CD14-positive monocyte (primary cell): ENCODE measurements around the gene EIF3CL. TPM values are rescaled to one million over a fixed set of nuclear protein-coding genes. Genes with fewer than 3 reads are reported as not detected.
"Not testable (repeated sequence)": the region's sequence is repeated elsewhere in the genome, so short reads cannot be mapped to it uniquely, and the experiment has no call there.

Experiments used
- DNase-seq, 3 donors: peaks; one replicate each; pipeline ENCODE4 v3.0.0-alpha.2; 2011 to 2022
- H2AFZ ChIP-seq: 2 replicates; pipeline ENCODE4 v1.6.0; 2012; ENCODE audit warnings: mild to moderate bottlenecking, low read depth, low read length, inconsistent platforms; ENCODE audit not compliant: insufficient read depth, poor library complexity, severe bottlenecking
- H3K27ac ChIP-seq, 2 donors: 1 replicate in 1 of 2; 2 replicates in 1 of 2; pipeline ENCODE4 v1.5.1; 2012 to 2013; ENCODE audit warnings: low read length in 2 of 2, control low read depth in 1 of 2, inconsistent platforms in 1 of 2, low read depth in 1 of 2, mild to moderate bottlenecking in 1 of 2
- H3K27me3 ChIP-seq, 2 donors: one replicate each; pipeline versions ENCODE4 v1.6.0 to v1.6.1; 2011 to 2013; ENCODE audit warnings: low read length in 2 of 2; ENCODE audit not compliant: control insufficient read depth in 2 of 2, insufficient read depth in 2 of 2
- H3K36me3 ChIP-seq, 2 donors: replicated peaks in 1 of 2; 1 replicate in 1 of 2; 2 replicates in 1 of 2; pipeline versions ENCODE4 v1.5.1 to v1.6.1; 2012 to 2013; ENCODE audit warnings: low read length in 2 of 2, control low read depth in 1 of 2, inconsistent platforms in 1 of 2, mild to moderate bottlenecking in 1 of 2; ENCODE audit not compliant: insufficient read depth in 2 of 2, control insufficient read depth in 1 of 2
- H3K4me1 ChIP-seq, 2 donors: 1 replicate in 1 of 2; 2 replicates in 1 of 2; pipeline versions ENCODE4 v1.5.1 to v1.6.1; 2012 to 2013; ENCODE audit warnings: low read length in 2 of 2, control low read depth in 1 of 2, inconsistent platforms in 1 of 2, mild to moderate bottlenecking in 1 of 2, moderate library complexity in 1 of 2; ENCODE audit not compliant: insufficient read depth in 2 of 2, control insufficient read depth in 1 of 2
- H3K4me2 ChIP-seq: replicated peaks from 2 replicates; pipeline ENCODE3; 2012; ENCODE audit warnings: low read length, moderate library complexity, mild to moderate bottlenecking; ENCODE audit not compliant: poor library complexity, severe bottlenecking; ENCODE audit errors: extremely low read depth
- H3K4me3 ChIP-seq, 3 experiments: fragments of 200-600 bp in 1 of 3; sonication (generic) in 1 of 3; replicated peaks in 1 of 3; 1 replicate in 2 of 3; 2 replicates in 1 of 3; pipeline ENCODE4 v1.5.1; 2011 to 2013; ENCODE audit warnings: low read length in 3 of 3, mild to moderate bottlenecking in 3 of 3, control low read depth in 2 of 3, low read depth in 2 of 3, inconsistent platforms in 1 of 3, moderate library complexity in 1 of 3
- H3K79me2 ChIP-seq: 2 replicates; pipeline ENCODE4 v1.6.0; 2012; ENCODE audit warnings: mild to moderate bottlenecking, control low read depth, inconsistent platforms, low read length, moderate library complexity; ENCODE audit not compliant: insufficient read depth
- H3K9ac ChIP-seq: 2 replicates; pipeline ENCODE4 v1.6.0; 2017; ENCODE audit warnings: low read length, mild to moderate bottlenecking; ENCODE audit not compliant: insufficient read depth, poor library complexity, severe bottlenecking
- H3K9me3 ChIP-seq, 2 donors: replicated peaks in 1 of 2; 1 replicate in 1 of 2; 2 replicates in 1 of 2; pipeline versions ENCODE4 v1.5.1 to v1.6.1; 2012 to 2013; ENCODE audit warnings: low read length in 2 of 2, control low read depth in 1 of 2; ENCODE audit not compliant: control insufficient read depth in 1 of 2, insufficient read depth in 1 of 2
- H4K20me1 ChIP-seq: 2 replicates; pipeline ENCODE4 v1.6.0; 2012; ENCODE audit warnings: mild to moderate bottlenecking, low read length, control low read depth, moderate library complexity; ENCODE audit not compliant: insufficient read depth
- H3K27ac Mint-ChIP-seq, 7 donors: one replicate each; pipeline ENCODE4 v1.8.0; 2020; ENCODE audit warnings: mild to moderate bottlenecking in 7 of 7, mixed read lengths in 7 of 7, moderate library complexity in 6 of 7, inconsistent platforms in 2 of 7
- H3K27me3 Mint-ChIP-seq, 3 donors: one replicate each; pipeline ENCODE4 v1.8.0; 2021 to 2022; ENCODE audit warnings: low read depth in 3 of 3, mild to moderate bottlenecking in 3 of 3, mixed read lengths in 3 of 3, moderate library complexity in 3 of 3, inconsistent platforms in 1 of 3
- H3K36me3 Mint-ChIP-seq, 2 donors: one replicate each; pipeline ENCODE4 v1.8.0; 2020; ENCODE audit warnings: mixed read lengths in 2 of 2, inconsistent platforms in 1 of 2, mild to moderate bottlenecking in 1 of 2
- H3K4me1 Mint-ChIP-seq: one replicate; pipeline ENCODE4 v1.8.0; 2020; ENCODE audit warnings: mild to moderate bottlenecking, mixed read lengths
- H3K4me3 Mint-ChIP-seq, 2 donors: one replicate each; pipeline ENCODE4 v1.8.0; 2020; ENCODE audit warnings: mild to moderate bottlenecking in 2 of 2, mixed read lengths in 2 of 2, moderate library complexity in 1 of 2
- H3K9me3 Mint-ChIP-seq, 7 donors: one replicate each; pipeline ENCODE4 v1.8.0; 2020 to 2022; ENCODE audit warnings: mixed read lengths in 7 of 7, mild to moderate bottlenecking in 6 of 7, moderate library complexity in 6 of 7, inconsistent platforms in 2 of 7
- WGBS: methylation state at CpG from one replicate; pipeline ENCODE4 v1.1.5; 2013; ENCODE audit warnings: missing lambda C conversion rate; ENCODE audit not compliant: insufficient coverage; 5-methylcytosine and 5-hydroxymethylcytosine counted together
- intact Hi-C, 2 donors: fragments of 100-400 bp; cut with micrococcal nuclease; formaldehyde crosslinking; loops; one replicate each; pipeline versions ENCODE4 v1.15.0 to v1.15.1; 2023
- polyA plus RNA-seq, 3 donors: library from polyadenylated mRNA; depleted of rRNA in 1 of 3; unstranded in 2 of 3; stranded (reverse) in 1 of 3; fragments of 300-500 nt in 2 of 3; fragments of >200 nt in 1 of 3; fragmentation: Illumina TruSeq in 2 of 3; gene quantifications; 1 replicate in 2 of 3; 2 replicates in 1 of 3; pipeline ENCODE4 v1.2.3, GENCODE V29; 2012 to 2021

EIF3CL gene
- polyA plus RNA-seq, 3 donors: 15.2 to 48.8 (median 33.9) TPM

- H3K4me3 Mint-ChIP-seq, H3K4me3 ChIP-seq, H3K27me3 Mint-ChIP-seq, H3K27ac ChIP-seq, H3K27ac Mint-ChIP-seq, H3K4me2 ChIP-seq, DNase-seq, H3K9me3 ChIP-seq, H3K4me1 ChIP-seq, H3K9ac ChIP-seq, H3K36me3 ChIP-seq, H3K4me1 Mint-ChIP-seq, H2AFZ ChIP-seq, H3K27me3 ChIP-seq, H3K36me3 Mint-ChIP-seq, intact Hi-C loops, H3K9me3 Mint-ChIP-seq, H4K20me1 ChIP-seq, H3K79me2 ChIP-seq: not testable (repeated sequence)
- WGBS: no CpG with 5 or more reads among the region's 6 CpGs
These were observed 35.3 kb upstream of the EIF3CL start for GRCh38 chr16:28438899-28439298.

GRCh38 chr16:28435340-28435739 lies 31.7 kb upstream of the EIF3CL start:
- H3K27me3 Mint-ChIP-seq, H4K20me1 ChIP-seq, H3K4me3 ChIP-seq, H3K4me3 Mint-ChIP-seq, H3K4me1 Mint-ChIP-seq, H3K4me2 ChIP-seq, H3K79me2 ChIP-seq, DNase-seq, H2AFZ ChIP-seq, H3K4me1 ChIP-seq, H3K27me3 ChIP-seq, H3K36me3 ChIP-seq, H3K9me3 ChIP-seq, H3K9me3 Mint-ChIP-seq, H3K27ac ChIP-seq, H3K36me3 Mint-ChIP-seq, intact Hi-C loops, H3K9ac ChIP-seq, H3K27ac Mint-ChIP-seq: not testable (repeated sequence)
- WGBS: 100% methylated on average over 1 of the region's 29 CpGs

DNA sequence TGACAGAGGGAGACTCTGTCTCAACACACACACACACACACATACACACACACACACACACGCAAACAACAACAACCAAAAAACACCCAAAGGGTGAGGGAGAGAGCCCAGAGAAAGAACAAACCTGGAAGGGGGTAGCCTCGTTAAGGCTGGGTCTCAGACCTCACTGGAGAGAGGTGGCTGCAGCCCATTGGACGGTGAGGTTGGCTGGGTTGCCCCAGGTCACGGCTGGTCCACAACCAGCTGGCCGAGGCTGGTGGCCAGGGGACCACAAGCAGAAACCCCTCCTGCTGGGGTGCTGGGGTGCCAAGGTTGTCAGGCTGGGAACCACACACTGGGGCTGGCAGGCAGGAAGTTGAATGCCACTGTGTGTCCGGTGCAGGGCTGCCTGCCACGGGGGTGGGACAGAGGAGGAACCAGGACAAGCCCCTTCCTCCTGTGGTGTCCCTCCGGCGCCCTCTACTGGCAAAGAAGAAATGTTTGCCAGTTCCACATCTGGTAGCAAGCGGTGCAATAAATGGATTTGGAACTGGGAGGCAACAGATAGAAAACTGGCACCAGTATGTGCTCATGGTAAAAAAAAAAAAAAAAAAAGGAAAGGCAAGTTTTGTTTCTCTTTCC lies 22.5 kb upstream of the EIF3CL start:
- H3K27me3 Mint-ChIP-seq, H2AFZ ChIP-seq, H3K27ac Mint-ChIP-seq, H3K27ac ChIP-seq, H3K9me3 ChIP-seq, H3K36me3 ChIP-seq, H4K20me1 ChIP-seq, intact Hi-C loops, H3K4me3 ChIP-seq, H3K36me3 Mint-ChIP-seq, H3K79me2 ChIP-seq, H3K27me3 ChIP-seq, H3K9me3 Mint-ChIP-seq, DNase-seq, H3K4me1 ChIP-seq, H3K4me2 ChIP-seq, H3K4me1 Mint-ChIP-seq, H3K4me3 Mint-ChIP-seq, H3K9ac ChIP-seq: not testable (repeated sequence)
- WGBS: no CpG with 5 or more reads among the region's 10 CpGs

- DNase-seq, H3K36me3 Mint-ChIP-seq, H3K4me3 ChIP-seq, H3K79me2 ChIP-seq, H2AFZ ChIP-seq, H3K27me3 ChIP-seq, H3K9ac ChIP-seq, H3K9me3 ChIP-seq, H3K27ac ChIP-seq, H3K4me2 ChIP-seq, H3K4me1 ChIP-seq, H3K27ac Mint-ChIP-seq, H3K4me1 Mint-ChIP-seq, H4K20me1 ChIP-seq, H3K36me3 ChIP-seq, H3K27me3 Mint-ChIP-seq, H3K9me3 Mint-ChIP-seq, H3K4me3 Mint-ChIP-seq, intact Hi-C loops: not testable (repeated sequence)
- no CpG with 5 or more reads among the region's 11 CpGs for WGBS
These were observed 17.6 kb upstream of the EIF3CL start for GRCh38 chr16:28421071-28421750.
